PC-9 (cell line): Measurements from ENCODE around the gene DRAXIN.

ENCODE experiments used
- EZH2 ChIP-seq: fragments of 200-600 bp; sonication (generic); IDR thresholded peaks from 2 replicates; pipeline ENCODE4 v1.8.0; 2017; ENCODE audit warnings: antibody characterized with exemption, low read depth
- TF ChIP-seq, protein P1 (sequence below): fragments of 200-600 bp; sonication (generic); conservative IDR thresholded peaks from 2 replicates; pipeline ENCODE4 v1.6.1; 2017; ENCODE audit warnings: mixed run types, antibody characterized with exemption, mild to moderate bottlenecking, moderate library complexity

- TF ChIP-seq, protein P1, sequence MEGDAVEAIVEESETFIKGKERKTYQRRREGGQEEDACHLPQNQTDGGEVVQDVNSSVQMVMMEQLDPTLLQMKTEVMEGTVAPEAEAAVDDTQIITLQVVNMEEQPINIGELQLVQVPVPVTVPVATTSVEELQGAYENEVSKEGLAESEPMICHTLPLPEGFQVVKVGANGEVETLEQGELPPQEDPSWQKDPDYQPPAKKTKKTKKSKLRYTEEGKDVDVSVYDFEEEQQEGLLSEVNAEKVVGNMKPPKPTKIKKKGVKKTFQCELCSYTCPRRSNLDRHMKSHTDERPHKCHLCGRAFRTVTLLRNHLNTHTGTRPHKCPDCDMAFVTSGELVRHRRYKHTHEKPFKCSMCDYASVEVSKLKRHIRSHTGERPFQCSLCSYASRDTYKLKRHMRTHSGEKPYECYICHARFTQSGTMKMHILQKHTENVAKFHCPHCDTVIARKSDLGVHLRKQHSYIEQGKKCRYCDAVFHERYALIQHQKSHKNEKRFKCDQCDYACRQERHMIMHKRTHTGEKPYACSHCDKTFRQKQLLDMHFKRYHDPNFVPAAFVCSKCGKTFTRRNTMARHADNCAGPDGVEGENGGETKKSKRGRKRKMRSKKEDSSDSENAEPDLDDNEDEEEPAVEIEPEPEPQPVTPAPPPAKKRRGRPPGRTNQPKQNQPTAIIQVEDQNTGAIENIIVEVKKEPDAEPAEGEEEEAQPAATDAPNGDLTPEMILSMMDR = no peak
- TF ChIP-seq EZH2 = no peak
Measured at GRCh38 chr1:11711490-11711889, 20.0 kb downstream of the DRAXIN start.
